Trophoblast cell (in vitro differentiated cells and primary cell): ENCODE measurements around the gene C22orf39.

ENCODE experiments used
- DNase-seq, 2 donors: peaks; one replicate each; pipeline ENCODE4 v3.0.0-alpha.2; 2016
- H2AFZ ChIP-seq: 2 replicates; pipeline ENCODE4 v1.6.1; 2013; ENCODE audit warnings: low read length, moderate library complexity, mild to moderate bottlenecking; ENCODE audit not compliant: insufficient read depth, poor library complexity
- H2AK5ac ChIP-seq: 2 replicates; pipeline ENCODE4 v1.6.1; 2013; ENCODE audit warnings: mild to moderate bottlenecking, low read length
- H2BK120ac ChIP-seq: 2 replicates; pipeline ENCODE4 v1.6.1; 2013; ENCODE audit warnings: low read length, mild to moderate bottlenecking, moderate library complexity; ENCODE audit not compliant: insufficient read depth, poor library complexity
- H2BK12ac ChIP-seq: 2 replicates; pipeline ENCODE4 v1.6.1; 2013; ENCODE audit warnings: mild to moderate bottlenecking, low read length, moderate library complexity
- H2BK5ac ChIP-seq: 2 replicates; pipeline ENCODE4 v1.6.1; 2013; ENCODE audit warnings: low read length, low read depth, moderate library complexity, mild to moderate bottlenecking; ENCODE audit not compliant: poor library complexity
- H3K14ac ChIP-seq: 2 replicates; pipeline ENCODE4 v1.6.1; 2013; ENCODE audit warnings: mild to moderate bottlenecking, low read length
- H3K18ac ChIP-seq: 2 replicates; pipeline ENCODE4 v1.6.1; 2013; ENCODE audit warnings: mild to moderate bottlenecking, low read length
- H3K23ac ChIP-seq: 2 replicates; pipeline ENCODE4 v1.6.1; 2013; ENCODE audit warnings: low read length
- H3K27ac ChIP-seq: 2 replicates; pipeline ENCODE4 v1.5.1; 2013; ENCODE audit warnings: low read depth, mild to moderate bottlenecking, inconsistent platforms, low read length, moderate library complexity
- H3K27me3 ChIP-seq: 2 replicates; pipeline ENCODE4 v1.6.1; 2013; ENCODE audit warnings: inconsistent platforms, mild to moderate bottlenecking, low read length, moderate library complexity; ENCODE audit not compliant: insufficient read depth
- H3K36me3 ChIP-seq, 2 experiments: 1 replicate in 1 of 2; 2 replicates in 1 of 2; pipeline ENCODE4 v1.6.1; 2013; ENCODE audit warnings: low read length in 2 of 2, mild to moderate bottlenecking in 2 of 2, moderate library complexity in 1 of 2; ENCODE audit not compliant: insufficient read depth in 2 of 2, control insufficient read depth in 1 of 2
- H3K4ac ChIP-seq: 2 replicates; pipeline ENCODE4 v1.6.1; 2013; ENCODE audit warnings: low read depth, mild to moderate bottlenecking, low read length, moderate library complexity
- H3K4me1 ChIP-seq, 2 experiments: 1 replicate in 1 of 2; 2 replicates in 1 of 2; pipeline ENCODE4 v1.6.1; 2013; ENCODE audit warnings: low read length in 2 of 2, mild to moderate bottlenecking in 2 of 2, moderate library complexity in 1 of 2; ENCODE audit not compliant: insufficient read depth in 2 of 2, control insufficient read depth in 1 of 2
- H3K4me2 ChIP-seq: 2 replicates; pipeline ENCODE4 v1.6.1; 2013; ENCODE audit warnings: inconsistent platforms, mild to moderate bottlenecking, low read length, moderate library complexity
- H3K4me3 ChIP-seq: 2 replicates; pipeline ENCODE4 v1.5.1; 2013; ENCODE audit warnings: mild to moderate bottlenecking, low read depth, low read length, inconsistent platforms
- H3K79me1 ChIP-seq: one replicate; pipeline ENCODE4 v1.6.1; 2013; ENCODE audit warnings: low read length
- H3K79me2 ChIP-seq: 2 replicates; pipeline ENCODE4 v1.6.1; 2013; ENCODE audit warnings: low read length, mild to moderate bottlenecking; ENCODE audit not compliant: control insufficient read depth, insufficient read depth, poor library complexity
- H3K9ac ChIP-seq: 2 replicates; pipeline ENCODE4 v1.6.1; 2013; ENCODE audit warnings: mild to moderate bottlenecking, low read length
- H3K9me3 ChIP-seq: 2 replicates; pipeline ENCODE4 v1.6.1; 2013; ENCODE audit warnings: low read depth, mild to moderate bottlenecking, control low read depth, inconsistent platforms, low read length; ENCODE audit not compliant: insufficient read depth
- H4K12ac ChIP-seq: 2 replicates; pipeline ENCODE4 v1.6.1; 2013; ENCODE audit warnings: low read depth, mild to moderate bottlenecking, low read length, moderate library complexity
- H4K8ac ChIP-seq: 2 replicates; pipeline ENCODE4 v1.6.1; 2013; ENCODE audit warnings: low read depth, mild to moderate bottlenecking, low read length, moderate library complexity
- H4K91ac ChIP-seq: one replicate; pipeline ENCODE4 v1.6.1; 2013; ENCODE audit warnings: low read depth, mild to moderate bottlenecking, low read length, moderate library complexity
- WGBS: extraction: QIAGEN DNeasy Blood & Tissue Kit; methylation state at CpG from one replicate; pipeline ENCODE4 v1.1.7; 2013; ENCODE audit warnings: missing lambda C conversion rate; ENCODE audit not compliant: insufficient read length, insufficient coverage; ENCODE audit errors: extremely low coverage; 5-methylcytosine and 5-hydroxymethylcytosine counted together

C22orf39 gene

GRCh38 chr22:19460036-19460435 lies 12.5 kb upstream of the C22orf39 start:
- no peak overlapping the region for H3K14ac ChIP-seq
- H4K12ac ChIP-seq, result no peak overlapping the region
- WGBS, result no CpG with 5 or more reads among the region's 2 CpGs
- peaks cover 2% of the 10 kb centered on the region for H3K79me1 ChIP-seq
- no peak overlapping the region for H3K4me3 ChIP-seq
- H3K4me2 ChIP-seq, result no peak overlapping the region
- peaks cover 40 to 45% of the 10 kb centered on the region in 2 experiments for H3K36me3 ChIP-seq
- no peak overlapping the region for H3K23ac ChIP-seq
- no peaks in the 10 kb centered on the region for H3K9me3 ChIP-seq
- no peak overlapping the region for H4K91ac ChIP-seq
- no peak overlapping the region for H2AK5ac ChIP-seq
- no peak overlapping the region for H3K9ac ChIP-seq
- no peak overlapping the region for H2AFZ ChIP-seq
- no peaks in the 10 kb centered on the region for H3K27me3 ChIP-seq
- no peak overlapping the region for H3K18ac ChIP-seq
- H2BK5ac ChIP-seq, result no peak overlapping the region
- H3K4ac ChIP-seq, result no peak overlapping the region
- H2BK12ac ChIP-seq, result no peak overlapping the region
- H3K27ac ChIP-seq, result no peak overlapping the region
- H3K79me2 ChIP-seq, result no peaks in the 10 kb centered on the region
- peaks cover 7 to 14% of the 10 kb centered on the region in 2 experiments for H3K4me1 ChIP-seq
- no peak overlapping the region for H4K8ac ChIP-seq
- DNase-seq, result no peak
- H2BK120ac ChIP-seq, result no peak overlapping the region

DNA sequence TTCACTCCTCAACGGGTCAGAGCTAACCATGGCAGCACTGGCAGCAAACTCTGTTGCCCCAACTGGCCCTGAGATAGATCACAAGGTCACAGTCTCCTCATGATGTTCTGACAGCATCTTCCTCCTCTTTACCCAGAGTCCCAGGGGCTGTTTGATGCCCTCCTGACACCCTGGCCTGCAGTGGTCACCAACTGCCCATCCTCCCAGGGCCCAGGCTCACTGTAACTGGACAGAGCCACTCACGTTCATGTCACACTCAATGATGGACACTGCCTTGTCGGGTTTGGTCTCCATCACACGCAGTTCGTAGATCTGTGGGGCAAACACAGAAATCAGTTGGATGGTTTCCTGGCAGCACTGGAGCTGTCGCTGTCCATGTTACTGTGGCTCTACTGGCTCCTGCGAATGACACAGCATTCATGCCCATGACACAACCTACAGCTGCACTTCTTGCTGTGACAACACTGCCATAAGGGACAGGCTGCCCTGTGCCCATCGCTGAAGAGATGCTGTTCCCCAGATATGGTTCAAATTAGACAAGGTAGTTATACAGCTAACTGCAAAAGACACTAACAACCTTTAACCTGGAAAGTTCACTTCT lies 10.4 kb upstream of the C22orf39 start:
- WGBS, result no CpG with 5 or more reads among the region's 8 CpGs
- Histone ChIP-seq H3K23ac (no peak overlapping the region), H2AFZ (no peak overlapping the region), H4K8ac (no peak overlapping the region), H2AK5ac (no peak overlapping the region), H2BK120ac (no peak overlapping the region), H4K91ac (no peak overlapping the region), H3K18ac (no peak overlapping the region), H2BK12ac (no peak overlapping the region), H3K14ac (no peak overlapping the region), H4K12ac (no peak overlapping the region), H2BK5ac (no peak overlapping the region), H3K79me2 (no peaks in the 10 kb centered on the region), H3K4me3 (no peak overlapping the region), H3K36me3 (peaks cover 56 to 62% of the 10 kb centered on the region in 2 experiments), H3K4me2 (no peak overlapping the region), H3K27me3 (no peaks in the 10 kb centered on the region), H3K79me1 (no peaks in the 10 kb centered on the region), H3K4ac (no peak overlapping the region), H3K27ac (no peak overlapping the region), H3K9ac (no peak overlapping the region), H3K4me1 (peaks cover 0 to 4% of the 10 kb centered on the region in 2 experiments), H3K9me3 (peaks cover 3% of the 10 kb centered on the region)
- DNase-seq, result no peak

DNA sequence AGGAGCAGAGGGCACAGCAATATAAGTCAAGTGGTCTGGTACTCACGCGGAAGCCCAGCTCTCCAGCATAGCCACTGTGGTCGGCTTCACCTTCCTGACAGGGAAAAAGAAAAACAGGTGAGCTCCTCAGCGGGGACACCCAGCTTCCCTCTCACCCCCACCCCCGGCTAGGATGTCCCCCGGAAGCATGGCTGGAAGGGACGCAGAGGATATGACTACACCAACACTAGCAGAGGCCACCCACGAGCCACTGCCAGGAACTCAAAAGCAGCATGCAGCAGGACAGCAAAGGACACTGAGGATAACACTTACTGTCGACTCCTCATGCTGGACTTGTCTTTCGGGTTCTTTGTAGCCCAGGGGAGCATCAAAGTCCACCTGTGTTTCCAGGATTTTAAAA lies 9.0 kb upstream of the C22orf39 start:
- Histone ChIP-seq H3K4me2 (no peak overlapping the region), H3K27ac (no peak overlapping the region), H3K23ac (no peak overlapping the region), H3K4me1 (peaks cover 0 to 4% of the 10 kb centered on the region in 2 experiments), H3K27me3 (no peaks in the 10 kb centered on the region), H3K4me3 (no peak overlapping the region), H2AK5ac (no peak overlapping the region), H2BK12ac (no peak overlapping the region), H2BK120ac (no peak overlapping the region), H3K18ac (no peak overlapping the region), H3K14ac (no peak overlapping the region), H3K4ac (no peak overlapping the region), H2BK5ac (no peak overlapping the region), H4K8ac (no peak overlapping the region), H2AFZ (no peak overlapping the region), H4K12ac (no peak overlapping the region), H3K79me1 (no peaks in the 10 kb centered on the region), H4K91ac (no peak overlapping the region), H3K9me3 (peaks cover 3% of the 10 kb centered on the region), H3K79me2 (no peaks in the 10 kb centered on the region), H3K36me3 (peaks cover 56 to 70% of the 10 kb centered on the region in 2 experiments), H3K9ac (no peak overlapping the region)
- WGBS, result no CpG with 5 or more reads among the region's 10 CpGs
- no peak for DNase-seq

- Histone ChIP-seq H3K4ac (no peak overlapping the region), H3K36me3 (peaks cover 56 to 71% of the 10 kb centered on the region in 2 experiments), H3K23ac (no peak overlapping the region), H3K4me2 (no peak overlapping the region), H2BK12ac (no peak overlapping the region), H3K9me3 (peaks cover 3% of the 10 kb centered on the region), H3K4me3 (no peak overlapping the region), H3K14ac (no peak overlapping the region), H2AK5ac (no peak overlapping the region), H2BK120ac (no peak overlapping the region), H3K27ac (no peak overlapping the region), H2AFZ (no peak overlapping the region), H3K4me1 (peaks cover 0 to 4% of the 10 kb centered on the region in 2 experiments), H3K9ac (no peak overlapping the region), H3K79me2 (no peaks in the 10 kb centered on the region), H3K27me3 (no peaks in the 10 kb centered on the region), H4K8ac (no peak overlapping the region), H3K18ac (no peak overlapping the region), H3K79me1 (no peaks in the 10 kb centered on the region), H4K12ac (no peak overlapping the region), H2BK5ac (no peak overlapping the region), H4K91ac (no peak overlapping the region)
- no CpG with 5 or more reads among the region's 4 CpGs for WGBS
- no peak for DNase-seq
Observed at GRCh38 chr22:19455585-19456370, 8.3 kb upstream of the C22orf39 start.
